ENCODE measurements around the gene SDHAF4. TPM values are rescaled to one million over a fixed set of nuclear protein-coding genes. Genes with fewer than 3 reads are reported as not detected.
A peak's percentile ranks its signal among the peaks of the same experiment; 100 is the strongest.

SDHAF4 gene
- total and polyA plus RNA-seq, 2 experiments from 2014 or later, result 10.9 to 12.1 TPM

- TF ChIP-seq EZH2phosphoT487 (IDR thresholded peaks at IDR 0.05; ENCODE audit: insufficient read depth, low read depth) (no peak), EZH2 (IDR thresholded peaks at IDR 0.05; ENCODE audit: insufficient read depth, poor library complexity, severe bottlenecking) (no peak)
- Histone ChIP-seq H3K79me2 (ENCODE audit: insufficient read depth) (no peaks in the 10 kb centered on the region), H3K4me1 (ENCODE audit: insufficient read depth) (no peaks in the 10 kb centered on the region), H3K27ac (no peak overlapping the region), H3K4me2 (ENCODE audit: unreplicated experiment) (no peak overlapping the region), H3K27me3 (replicated peaks; ENCODE audit: insufficient read depth) (no peaks in the 10 kb centered on the region; the same call in none of the 2 replicates), H2AFZ (no peak overlapping the region), H3K9ac (no peak overlapping the region), H3K4me3 (no peak overlapping the region), H3K9me3 (ENCODE audit: low read depth) (no peaks in the 10 kb centered on the region), H3K36me3 (ENCODE audit: low read depth) (no peaks in the 10 kb centered on the region), H4K20me1 (ENCODE audit: insufficient read depth) (no peaks in the 10 kb centered on the region), H3F3A (ENCODE audit: insufficient read depth) (no peaks in the 10 kb centered on the region), H3K9me2 (ENCODE audit: insufficient read depth) (no peaks in the 10 kb centered on the region)
- WGBS, 2 experiments (ENCODE audit: low coverage in 1 of 2, low lambda C conversion rate in 2 of 2, missing lambda C conversion rate in 2 of 2), result 52 to 74% methylated on average over 3 of the region's 3 CpGs
- DNase-seq, result no peak
- in situ Hi-C loops (cut with MboI), result no loop called here
Measured at GRCh38 chr6:70616728-70617260, 50.1 kb downstream of the SDHAF4 start.

DNA sequence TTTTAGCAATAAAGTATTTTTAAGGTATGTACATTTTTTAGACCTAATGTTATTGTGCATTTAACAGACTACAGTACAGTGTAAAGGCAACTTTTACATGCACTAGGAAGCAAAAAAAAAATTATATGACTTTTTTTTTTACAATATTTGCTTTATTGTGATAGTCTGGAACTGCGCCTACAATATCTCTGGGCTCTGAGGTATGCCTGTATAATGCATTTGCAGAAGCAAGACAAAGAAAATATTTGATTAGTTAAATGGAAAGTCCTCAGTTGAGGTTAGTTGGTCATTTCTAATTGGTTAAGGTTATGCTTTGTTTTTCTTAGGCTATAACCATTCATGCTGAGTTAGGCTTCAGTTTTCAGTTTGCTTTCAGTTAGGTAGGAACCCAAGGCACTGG is 54.0 kb downstream of the SDHAF4 start:
- Histone ChIP-seq H3K9ac (no peak overlapping the region), H3F3A (ENCODE audit: insufficient read depth) (no peaks in the 10 kb centered on the region), H3K4me3 (no peak overlapping the region), H3K9me3 (ENCODE audit: low read depth) (no peaks in the 10 kb centered on the region), H3K27ac (no peak overlapping the region), H4K20me1 (ENCODE audit: insufficient read depth) (no peaks in the 10 kb centered on the region), H3K9me2 (ENCODE audit: insufficient read depth) (no peaks in the 10 kb centered on the region), H3K79me2 (ENCODE audit: insufficient read depth) (no peaks in the 10 kb centered on the region), H3K27me3 (replicated peaks; ENCODE audit: insufficient read depth) (no peaks in the 10 kb centered on the region; the same call in none of the 2 replicates), H3K4me1 (ENCODE audit: insufficient read depth) (no peaks in the 10 kb centered on the region), H3K36me3 (ENCODE audit: low read depth) (no peaks in the 10 kb centered on the region), H3K4me2 (ENCODE audit: unreplicated experiment) (no peak overlapping the region), H2AFZ (no peak overlapping the region)
- TF ChIP-seq EZH2phosphoT487 (IDR thresholded peaks at IDR 0.05; ENCODE audit: insufficient read depth, low read depth) (no peak), EZH2 (IDR thresholded peaks at IDR 0.05; ENCODE audit: insufficient read depth, poor library complexity, severe bottlenecking) (no peak)
- 29 to 36% methylated on average over 1 of the region's 1 CpG for WGBS, 2 experiments (ENCODE audit: low coverage in 1 of 2, low lambda C conversion rate in 2 of 2, missing lambda C conversion rate in 2 of 2)
- DNase-seq, result no peak
- in situ Hi-C loops (cut with MboI), result no loop called here

GRCh38 chr6:70622461-70622860 is 55.7 kb downstream of the SDHAF4 start:
- in situ Hi-C loops (cut with MboI), result no loop called here
- H3K4me3 ChIP-seq, result no peak overlapping the region
- H4K20me1 ChIP-seq (ENCODE audit: insufficient read depth), result no peaks in the 10 kb centered on the region
- DNase-seq, result peak; percentile 45
- H3K79me2 ChIP-seq (ENCODE audit: insufficient read depth), result no peaks in the 10 kb centered on the region
- H3K9ac ChIP-seq, result no peak overlapping the region
- H3F3A ChIP-seq (ENCODE audit: insufficient read depth), result no peaks in the 10 kb centered on the region
- WGBS, 2 experiments (ENCODE audit: low coverage in 1 of 2, low lambda C conversion rate in 2 of 2, missing lambda C conversion rate in 2 of 2), result 0 to 8% methylated on average over 1 of the region's 1 CpG
- no peaks in the 10 kb centered on the region for H3K4me1 ChIP-seq (ENCODE audit: insufficient read depth)
- TF ChIP-seq EZH2 (IDR thresholded peaks at IDR 0.05; ENCODE audit: insufficient read depth, poor library complexity, severe bottlenecking), result no peak
- TF ChIP-seq EZH2phosphoT487 (IDR thresholded peaks at IDR 0.05; ENCODE audit: insufficient read depth, low read depth), result no peak
- H2AFZ ChIP-seq, result no peak overlapping the region
- no peaks in the 10 kb centered on the region; the same call in none of the 2 replicates for H3K27me3 ChIP-seq (replicated peaks; ENCODE audit: insufficient read depth)
- no peaks in the 10 kb centered on the region for H3K9me3 ChIP-seq (ENCODE audit: low read depth)
- H3K9me2 ChIP-seq (ENCODE audit: insufficient read depth), result no peaks in the 10 kb centered on the region
- H3K27ac ChIP-seq, result no peak overlapping the region
- no peaks in the 10 kb centered on the region for H3K36me3 ChIP-seq (ENCODE audit: low read depth)
- H3K4me2 ChIP-seq (ENCODE audit: unreplicated experiment), result no peak overlapping the region

DNA sequence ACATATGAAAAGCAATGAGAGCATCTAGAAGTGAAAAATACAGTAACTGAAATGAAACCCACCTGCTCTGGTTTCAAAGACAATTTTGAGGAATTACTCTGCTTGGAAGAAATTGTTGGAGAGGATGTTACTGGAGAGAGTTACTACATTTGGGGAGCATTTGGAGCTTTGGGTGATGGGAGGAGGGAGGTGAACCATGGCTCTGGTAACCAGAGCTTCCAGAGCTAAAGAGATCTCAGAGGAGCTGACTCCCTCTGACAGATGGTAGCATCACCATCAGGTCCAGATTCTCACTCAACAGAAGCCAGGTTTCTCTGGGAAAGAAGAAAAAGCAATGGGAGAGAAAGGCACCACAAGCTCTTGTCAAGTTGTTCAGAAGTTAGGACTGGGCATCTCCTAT is 58.7 kb downstream of the SDHAF4 start:
- H2AFZ ChIP-seq, result no peak overlapping the region
- H3K9me2 ChIP-seq (ENCODE audit: insufficient read depth), result no peaks in the 10 kb centered on the region
- H3K4me2 ChIP-seq (ENCODE audit: unreplicated experiment), result no peak overlapping the region
- no peaks in the 10 kb centered on the region for H3K9me3 ChIP-seq (ENCODE audit: low read depth)
- in situ Hi-C loops (cut with MboI), result no loop called here
- TF ChIP-seq EZH2 (IDR thresholded peaks at IDR 0.05; ENCODE audit: insufficient read depth, poor library complexity, severe bottlenecking) (no peak), EZH2phosphoT487 (IDR thresholded peaks at IDR 0.05; ENCODE audit: insufficient read depth, low read depth) (no peak)
- H3K4me3 ChIP-seq, result no peak overlapping the region
- no peak overlapping the region for H3K27ac ChIP-seq
- no peak overlapping the region for H3K9ac ChIP-seq
- no peaks in the 10 kb centered on the region; the same call in 1 of the 2 replicates for H3K27me3 ChIP-seq (replicated peaks; ENCODE audit: insufficient read depth)
- H3K79me2 ChIP-seq (ENCODE audit: insufficient read depth), result no peaks in the 10 kb centered on the region
- H4K20me1 ChIP-seq (ENCODE audit: insufficient read depth), result no peaks in the 10 kb centered on the region
- no peaks in the 10 kb centered on the region for H3F3A ChIP-seq (ENCODE audit: insufficient read depth)
- DNase-seq, result no peak
- H3K4me1 ChIP-seq (ENCODE audit: insufficient read depth), result no peaks in the 10 kb centered on the region
- no peaks in the 10 kb centered on the region for H3K36me3 ChIP-seq (ENCODE audit: low read depth)
